Uterus (tissue), 2 donors: ENCODE data around the gene NAA38.

Source experiments
- POLR2A ChIP-seq, 2 donors: fragments of 450-650 bp; IDR thresholded peaks; one replicate each; pipeline ENCODE4 v1.6.1; 2016; ENCODE audit warnings: antibody characterized with exemption in 2 of 2, mild to moderate bottlenecking in 1 of 2, moderate library complexity in 1 of 2
- TF ChIP-seq, protein P1 (sequence below), 4 experiments: fragments of 200-600 bp in 2 of 4; fragments of 450-650 bp in 2 of 4; sonication (generic) in 2 of 4; IDR thresholded peaks; one replicate each; pipeline ENCODE4 v1.5.1; 2016 to 2019; ENCODE audit warnings: antibody characterized with exemption in 4 of 4, mild to moderate bottlenecking in 2 of 4, moderate library complexity in 1 of 4

GRCh38 chr17:7880076-7880868 is 22.9 kb upstream of the NAA38 start:
- TF ChIP-seq, protein P1, sequence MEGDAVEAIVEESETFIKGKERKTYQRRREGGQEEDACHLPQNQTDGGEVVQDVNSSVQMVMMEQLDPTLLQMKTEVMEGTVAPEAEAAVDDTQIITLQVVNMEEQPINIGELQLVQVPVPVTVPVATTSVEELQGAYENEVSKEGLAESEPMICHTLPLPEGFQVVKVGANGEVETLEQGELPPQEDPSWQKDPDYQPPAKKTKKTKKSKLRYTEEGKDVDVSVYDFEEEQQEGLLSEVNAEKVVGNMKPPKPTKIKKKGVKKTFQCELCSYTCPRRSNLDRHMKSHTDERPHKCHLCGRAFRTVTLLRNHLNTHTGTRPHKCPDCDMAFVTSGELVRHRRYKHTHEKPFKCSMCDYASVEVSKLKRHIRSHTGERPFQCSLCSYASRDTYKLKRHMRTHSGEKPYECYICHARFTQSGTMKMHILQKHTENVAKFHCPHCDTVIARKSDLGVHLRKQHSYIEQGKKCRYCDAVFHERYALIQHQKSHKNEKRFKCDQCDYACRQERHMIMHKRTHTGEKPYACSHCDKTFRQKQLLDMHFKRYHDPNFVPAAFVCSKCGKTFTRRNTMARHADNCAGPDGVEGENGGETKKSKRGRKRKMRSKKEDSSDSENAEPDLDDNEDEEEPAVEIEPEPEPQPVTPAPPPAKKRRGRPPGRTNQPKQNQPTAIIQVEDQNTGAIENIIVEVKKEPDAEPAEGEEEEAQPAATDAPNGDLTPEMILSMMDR (IDR thresholded peaks at IDR 0.05) = no peak
- no peak for TF ChIP-seq POLR2A (IDR thresholded peaks at IDR 0.05)
